HG02970 (cell line): ENCODE data around the gene DLX4.

Source experiments
- ATAC-seq: cut with Tn5 transposase; IDR thresholded peaks from one replicate; pipeline ENCODE4 v1.9.1; 2021; ENCODE audit warnings: mild to moderate bottlenecking, moderate library complexity, moderate number of reproducible peaks; ENCODE audit not compliant: unreplicated experiment, low FRiP score

The DLX4 gene

GRCh38 chr17:49967621-49968404 lies 1.2 kb upstream of the DLX4 start:
- ATAC-seq = no peak

- ATAC-seq = no peak
Observed at GRCh38 chr17:49968405-49969133, 421 bp upstream of the DLX4 start.

GRCh38 chr17:49969795-49970389 lies 902 bp downstream of the DLX4 start:
- ATAC-seq = no peak

- ATAC-seq = no peak
Observed at GRCh38 chr17:49970498-49970897, 1.5 kb downstream of the DLX4 start.

- ATAC-seq = no peak
Observed at GRCh38 chr17:49971199-49971847, 2.3 kb downstream of the DLX4 start.

GRCh38 chr17:49971848-49972485 lies 3.0 kb downstream of the DLX4 start:
- no peak for ATAC-seq

- ATAC-seq = no peak
Observed at GRCh38 chr17:49972486-49973270, 3.7 kb downstream of the DLX4 start.

GRCh38 chr17:49973271-49973615 lies 4.3 kb downstream of the DLX4 start:
- ATAC-seq = no peak

GRCh38 chr17:49975531-49975930 lies 6.5 kb downstream of the DLX4 start:
- no peak for ATAC-seq

- no peak for ATAC-seq
Observed at GRCh38 chr17:49976163-49976827, 7.3 kb downstream of the DLX4 start.

GRCh38 chr17:49976828-49977202 lies 7.8 kb downstream of the DLX4 start:
- no peak for ATAC-seq

- ATAC-seq = no peak
Observed at GRCh38 chr17:49977463-49978389, 8.7 kb downstream of the DLX4 start.

GRCh38 chr17:49978501-49978900 lies 9.5 kb downstream of the DLX4 start:
- ATAC-seq = no peak

GRCh38 chr17:49979748-49980479 lies 10.9 kb downstream of the DLX4 start:
- ATAC-seq = no peak

GRCh38 chr17:49980703-49981197 lies 11.8 kb downstream of the DLX4 start:
- ATAC-seq = no peak

GRCh38 chr17:49984283-49984682 lies 15.3 kb downstream of the DLX4 start:
- no peak for ATAC-seq

GRCh38 chr17:49984776-49985175 lies 15.8 kb downstream of the DLX4 start:
- no peak for ATAC-seq
